Epithelial cell of esophagus (primary cell): ENCODE data around the gene API5.

Experiments used
- DNase-seq: peaks from one replicate; pipeline ENCODE4 v3.0.0; 2010; ENCODE audit warnings: low read depth
- H3K4me3 ChIP-seq: 2 replicates; pipeline ENCODE4 v1.5.1; 2011; ENCODE audit warnings: mild to moderate bottlenecking, low read length, control low read depth
- CTCF ChIP-seq: IDR thresholded peaks from 2 replicates; pipeline ENCODE4 v1.5.1; 2011; ENCODE audit warnings: low read depth, mild to moderate bottlenecking, low read length, control low read depth, inconsistent platforms; ENCODE audit not compliant: insufficient read depth; ENCODE audit errors: missing control alignments

Gene API5

GRCh38 chr11:43377389-43377788 lies 65.6 kb downstream of the API5 start:
- no peak for DNase-seq
- H3K4me3 ChIP-seq = no peak overlapping the region
- TF ChIP-seq CTCF = no peak

- DNase-seq = no peak
- H3K4me3 ChIP-seq = no peak overlapping the region
- TF ChIP-seq CTCF = no peak
These were observed 67.1 kb downstream of the API5 start for GRCh38 chr11:43378897-43379296.

GRCh38 chr11:43381802-43382201 lies 70.0 kb downstream of the API5 start:
- TF ChIP-seq CTCF = no peak
- H3K4me3 ChIP-seq = no peak overlapping the region
- no peak for DNase-seq

- no peak for TF ChIP-seq CTCF
- no peak overlapping the region for H3K4me3 ChIP-seq
- no peak for DNase-seq
These were observed 70.8 kb downstream of the API5 start for GRCh38 chr11:43382614-43383013.

- TF ChIP-seq CTCF = no peak
- no peak for DNase-seq
These were observed 72.6 kb downstream of the API5 start for GRCh38 chr11:43384393-43384792.

GRCh38 chr11:43392713-43393112 lies 80.9 kb downstream of the API5 start:
- no peak for DNase-seq
- no peak overlapping the region for H3K4me3 ChIP-seq
- TF ChIP-seq CTCF = no peak

More at GRCh38 chr11:43384393-43384792, 72.6 kb downstream of the API5 start:
- no peak overlapping the region for H3K4me3 ChIP-seq

GRCh38 chr11:43393765-43394355 lies 82.1 kb downstream of the API5 start:
- no peak for DNase-seq
- TF ChIP-seq CTCF = no peak
- H3K4me3 ChIP-seq = no peak overlapping the region
